ENCODE data around the gene NRG3. TPM values are rescaled to one million over a fixed set of nuclear protein-coding genes. Genes with fewer than 3 reads are reported as not detected.

The NRG3 gene
- total and polyA plus RNA-seq, 2 of the 8 experiments (the other 6 are each of a cell fraction or from before 2014, with no cell fraction given), result 4.2 to 5.0 TPM

DNA sequence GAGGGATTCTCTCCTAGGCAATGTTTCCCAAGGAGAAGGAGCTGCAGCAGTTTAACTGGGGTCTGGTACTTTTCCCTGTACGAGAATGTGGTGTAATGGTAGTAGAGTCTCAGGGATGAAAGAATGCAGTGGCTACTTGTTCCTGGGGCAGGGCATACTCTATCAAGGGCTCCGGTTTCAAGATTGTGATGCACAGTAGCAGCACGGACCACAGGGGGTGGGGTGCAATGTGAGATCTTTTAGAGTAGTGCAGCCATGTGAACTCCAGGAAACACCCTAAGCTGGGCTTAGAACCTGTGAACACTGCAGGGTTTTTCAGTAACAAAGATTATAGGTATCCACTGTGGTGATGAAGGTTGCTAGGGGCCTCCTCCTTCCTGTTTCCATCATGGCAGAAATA is 903.9 kb downstream of the NRG3 start (continued):
- TF ChIP-seq CBX8 (IDR thresholded peaks at IDR 0.05; ENCODE audit: borderline replicate concordance, low read depth, low read length), result no peak
- TF ChIP-seq SIX5 (IDR thresholded peaks at IDR 0.05; ENCODE audit: low read depth, low read length), result no peak
